RPMI7951 (cell line): ENCODE data around the gene ZDHHC12. TPM values are rescaled to one million over a fixed set of nuclear protein-coding genes. Genes with fewer than 3 reads are reported as not detected.
A peak's percentile ranks its signal among the peaks of the same experiment; 100 is the strongest.
"Not testable (repeated sequence)": the region's sequence is repeated elsewhere in the genome, so short reads cannot be mapped to it uniquely, and the experiment has no call there.

Experiments
- DNase-seq: peaks from one replicate; pipeline ENCODE4 v3.0.0-alpha.2; 2012; ENCODE audit warnings: low read depth
- total RNA-seq: library from RNA; depleted of rRNA; stranded (reverse); fragments of >200 nt; shearing (Covaris generic); gene quantifications from 2 replicates; pipeline ENCODE4 v1.2.3, GENCODE V29; 2014

The ZDHHC12 gene
- total RNA-seq, 1 experiment from 2014 or later, result 68.1 TPM

DNA sequence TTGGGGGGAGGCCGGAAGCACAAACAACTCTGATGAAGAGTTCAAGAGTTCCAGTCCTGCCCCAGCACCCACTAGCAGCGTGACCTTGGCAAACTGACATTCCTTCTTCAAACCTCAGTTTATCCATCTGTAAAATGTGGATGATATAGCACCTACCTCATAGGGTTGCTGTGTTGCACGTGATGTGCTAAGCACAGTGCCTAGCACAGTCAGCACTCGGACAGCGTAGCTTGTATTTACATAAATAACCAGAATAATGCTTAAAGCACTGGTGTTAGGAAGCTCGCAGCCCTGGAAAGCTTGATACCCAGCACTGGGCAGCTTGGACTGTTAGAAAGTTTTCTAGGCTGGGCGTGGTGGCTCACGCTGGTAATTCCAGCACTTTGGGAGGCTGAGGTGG lies 16.5 kb downstream of the ZDHHC12 start:
- no peak for DNase-seq

DNA sequence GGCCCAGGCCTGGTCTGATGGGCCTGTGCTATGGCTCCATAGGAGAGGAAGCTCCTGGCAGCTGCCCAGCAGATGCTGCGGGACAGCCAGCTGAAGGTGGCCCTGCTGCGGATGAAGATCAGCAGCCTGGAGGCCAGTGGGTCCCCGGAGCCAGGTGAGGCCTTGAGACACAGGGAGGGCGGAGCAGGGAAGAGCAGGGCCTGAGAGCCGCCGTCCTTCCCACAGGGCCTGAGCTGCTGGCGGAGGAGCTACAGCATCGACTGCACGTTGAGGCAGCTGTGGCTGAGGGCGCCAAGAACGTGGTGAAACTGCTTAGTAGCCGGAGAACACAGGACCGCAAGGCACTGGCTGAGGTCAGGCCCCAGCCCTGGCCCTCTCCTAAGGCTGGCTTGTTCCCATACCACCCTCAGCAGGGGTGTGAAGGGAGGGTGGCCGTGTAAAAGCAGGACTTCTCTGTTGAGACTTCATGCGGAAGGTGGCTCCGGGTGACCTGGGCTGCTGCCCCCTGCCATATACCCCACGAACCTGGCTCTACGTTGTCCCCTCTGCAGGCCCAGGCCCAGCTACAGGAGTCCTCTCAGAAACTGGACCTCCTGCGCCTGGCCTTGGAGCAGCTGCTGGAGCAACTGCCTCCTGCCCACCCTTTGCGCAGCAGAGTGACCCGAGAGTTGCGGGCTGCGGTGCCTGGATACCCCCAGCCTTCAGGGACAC lies 17.1 kb downstream of the ZDHHC12 start:
- no peak for DNase-seq

DNA sequence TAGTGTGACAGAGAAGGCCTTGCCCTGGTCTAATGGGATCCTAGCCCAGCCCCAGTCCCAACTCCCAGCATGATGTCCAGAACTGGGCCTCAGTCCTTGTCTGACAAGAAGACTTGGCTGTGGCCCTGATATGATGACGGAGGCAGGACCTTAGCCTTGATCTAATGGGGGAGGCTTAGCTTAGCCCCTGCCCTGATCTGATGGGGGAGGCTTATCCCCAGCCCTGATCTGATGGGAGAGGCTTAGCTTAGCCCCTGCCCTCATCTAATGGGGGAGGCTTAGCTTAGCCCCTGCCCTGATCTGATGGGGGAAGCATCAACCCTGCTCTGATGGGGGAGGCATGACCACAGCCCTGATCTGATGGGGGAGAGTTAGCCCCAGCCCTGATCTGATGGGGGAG lies 17.9 kb downstream of the ZDHHC12 start:
- no peak for DNase-seq

DNA sequence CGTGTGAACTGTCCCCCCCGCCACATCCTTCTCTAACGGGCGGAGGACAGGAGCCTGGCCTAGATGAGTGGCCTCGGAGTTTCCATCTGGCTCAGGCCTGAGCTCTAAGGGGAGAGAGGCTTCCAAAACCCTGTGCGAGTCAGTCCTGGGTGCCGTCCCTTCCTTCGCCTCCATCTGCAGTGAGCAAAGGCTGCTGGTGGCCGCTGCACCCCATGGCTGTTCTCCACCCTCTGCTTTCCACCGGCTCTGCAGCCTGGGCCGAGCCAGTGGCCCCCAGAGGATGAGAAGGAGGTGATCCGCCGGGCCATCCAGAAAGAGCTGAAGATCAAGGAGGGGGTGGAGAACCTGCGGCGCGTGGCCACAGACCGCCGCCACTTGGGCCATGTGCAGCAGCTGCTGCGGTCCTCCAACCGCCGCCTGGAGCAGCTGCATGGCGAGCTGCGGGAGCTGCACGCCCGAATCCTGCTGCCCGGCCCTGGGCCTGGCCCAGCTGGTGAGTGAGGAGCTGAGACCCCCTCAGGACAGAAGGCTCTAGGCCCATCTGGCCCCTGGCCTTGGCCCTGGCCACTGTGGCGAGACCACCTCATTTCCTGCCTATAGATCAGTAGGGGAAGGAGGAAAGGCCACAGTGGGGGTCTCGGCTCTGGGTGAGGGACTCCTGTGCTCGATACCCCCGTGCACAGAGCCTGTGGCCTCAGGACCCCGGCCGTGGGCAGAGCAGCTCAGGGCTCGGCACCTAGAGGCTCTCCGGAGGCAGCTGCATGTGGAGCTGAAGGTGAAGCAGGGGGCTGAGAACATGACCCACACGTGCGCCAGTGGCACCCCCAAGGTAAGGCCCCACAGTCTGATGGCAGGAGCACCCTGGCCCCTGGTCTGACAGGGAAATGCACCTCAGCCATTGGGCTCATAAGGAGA lies 18.6 kb downstream of the ZDHHC12 start:
- no peak for DNase-seq

DNA sequence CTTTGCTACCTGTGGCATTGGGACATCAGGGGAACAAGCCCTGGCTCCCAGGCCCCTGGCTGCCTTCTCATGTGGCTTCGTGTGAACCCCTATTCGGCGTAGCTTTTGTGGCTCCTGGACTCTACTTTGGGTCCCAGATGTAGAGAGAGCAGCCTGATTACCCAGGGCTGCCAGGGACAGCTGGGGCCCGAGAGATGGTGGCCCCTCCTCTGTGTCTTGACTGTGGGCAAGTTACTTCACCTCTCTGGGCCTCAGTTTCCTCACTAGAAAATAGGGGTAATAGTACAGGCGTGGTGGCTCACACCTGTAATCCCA lies 19.6 kb downstream of the ZDHHC12 start:
- DNase-seq, result no peak

DNA sequence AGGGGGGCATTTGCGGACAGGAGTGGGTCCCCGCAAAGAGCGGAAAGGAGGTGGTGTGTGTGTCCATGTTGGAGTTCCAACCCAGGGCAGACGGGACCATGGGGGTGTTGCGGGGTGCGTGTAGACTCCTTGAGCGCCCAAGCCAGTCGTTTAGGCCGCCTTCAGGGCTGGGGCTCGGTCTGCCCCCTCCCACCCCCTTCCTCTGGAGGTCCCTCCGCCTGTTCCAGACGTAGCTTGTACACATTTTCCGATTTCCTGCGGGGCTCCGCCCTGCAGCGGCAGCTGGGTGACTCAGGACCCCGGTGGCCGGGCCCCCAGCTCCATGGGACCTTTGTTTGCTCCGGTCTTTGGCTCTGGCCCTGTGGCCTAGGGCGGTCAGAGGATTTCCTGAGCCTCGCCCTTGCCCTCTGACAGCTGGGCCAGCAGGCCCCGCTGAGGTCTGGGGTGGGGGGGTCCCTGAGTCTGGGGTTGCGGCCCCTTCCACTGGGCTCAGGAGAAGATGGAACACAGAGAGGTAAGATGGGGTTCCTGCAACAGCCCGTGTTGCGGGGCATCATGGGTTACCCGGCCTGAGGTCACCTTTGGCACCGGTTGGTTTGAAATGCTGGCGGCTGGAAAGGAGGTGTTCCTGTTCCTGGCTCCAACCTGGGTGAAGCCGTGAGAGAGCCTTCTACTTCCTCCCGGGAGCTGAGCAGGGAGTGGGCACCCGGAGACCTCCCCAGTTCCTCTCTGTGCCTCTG lies 20.1 kb downstream of the ZDHHC12 start:
- no peak for DNase-seq

DNA sequence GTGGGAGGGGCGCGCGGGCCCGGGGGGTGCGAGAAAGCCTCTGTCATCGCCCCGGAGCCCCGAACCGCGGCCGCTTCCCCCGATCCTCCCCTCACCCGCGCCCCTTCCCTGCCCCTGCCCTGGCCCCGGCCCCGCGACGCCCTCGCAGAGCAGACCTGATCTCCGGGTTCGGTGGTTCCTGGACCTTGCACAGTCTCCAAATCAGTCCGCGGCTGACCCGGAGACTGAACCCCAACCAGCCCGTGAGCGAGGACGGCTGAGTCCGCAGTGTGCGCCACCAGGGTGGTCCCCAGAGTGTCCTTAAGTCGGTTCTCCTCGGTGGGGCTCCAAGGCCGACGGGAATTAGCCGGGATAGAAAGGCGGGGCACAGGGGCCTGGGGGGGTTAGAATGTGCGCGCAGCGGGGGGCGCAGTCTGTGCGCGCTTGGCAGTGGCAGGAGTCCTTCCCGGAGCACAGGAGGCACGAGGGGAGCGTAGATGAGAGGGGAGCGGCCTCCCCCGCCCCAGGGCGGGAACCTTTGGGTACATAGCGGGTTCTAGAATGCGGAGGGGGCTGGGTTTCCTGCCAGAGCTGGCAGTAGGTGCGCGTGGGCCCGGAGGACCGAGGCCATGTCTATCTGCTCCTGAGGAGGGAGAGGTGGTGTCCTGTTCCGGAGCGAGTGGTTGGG lies 20.8 kb downstream of the ZDHHC12 start:
- peak; percentile 26 for DNase-seq

DNA sequence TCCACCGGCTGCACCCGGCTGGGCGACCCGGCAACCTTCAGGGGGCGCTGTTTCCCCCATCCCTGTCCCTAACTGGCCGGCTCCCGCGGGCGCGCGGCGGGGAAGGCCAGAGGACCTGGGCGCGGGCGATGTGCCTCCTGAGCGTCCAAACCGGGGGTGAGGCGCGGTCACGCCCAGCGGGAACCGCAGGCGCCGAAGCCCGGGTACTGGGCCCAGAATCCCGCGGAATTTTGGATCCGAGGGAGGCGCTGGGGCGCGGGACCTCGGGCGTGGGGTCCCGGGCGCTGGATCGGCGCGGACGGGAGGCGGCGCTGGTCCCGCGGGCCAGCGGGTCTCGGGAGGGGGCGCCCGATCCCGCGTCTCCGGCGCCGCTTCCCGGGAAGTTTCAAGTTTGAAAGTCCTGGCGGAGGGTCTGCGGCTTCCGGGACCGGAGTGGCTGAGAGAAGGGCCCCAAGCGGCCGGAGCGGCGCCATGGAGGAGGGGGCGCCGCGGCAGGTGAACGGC lies 21.4 kb downstream of the ZDHHC12 start, which contains the start of gene PKN3:
Gene PKN3 (plus strand): TSS at position 59 of the 504 bp plus-strand sequence. CDS start 413 bp downstream, at position 472.
- peak; percentile 73 for DNase-seq

DNA sequence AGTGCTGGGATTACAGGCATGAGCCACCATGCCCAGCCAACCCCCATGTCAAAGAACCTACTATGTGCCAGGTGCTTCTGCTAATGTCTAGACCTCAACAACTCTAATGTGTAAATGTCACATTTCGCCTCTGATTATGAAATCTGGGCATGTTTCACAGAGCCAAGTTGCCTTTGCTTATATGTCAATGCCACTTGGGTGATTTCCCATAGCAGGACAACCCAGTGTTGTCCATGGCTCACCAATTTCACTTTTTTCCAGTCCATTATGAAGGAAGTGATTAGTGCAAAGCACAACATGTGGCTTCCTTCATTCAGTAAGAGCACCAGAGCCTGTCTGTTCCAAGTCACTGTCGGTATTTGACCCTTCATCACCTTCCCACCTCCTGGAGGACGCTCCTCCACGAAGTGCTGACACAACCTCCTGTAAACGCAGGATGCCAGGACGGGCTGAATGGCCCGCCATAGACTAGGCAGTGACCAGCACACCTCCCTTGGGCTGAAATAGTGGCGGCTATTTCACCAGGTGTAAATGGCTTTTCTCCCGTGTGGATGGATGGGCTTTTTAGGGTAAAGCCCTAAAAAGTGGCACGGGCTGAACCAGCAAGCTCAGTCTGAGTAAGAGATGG lies 22.6 kb downstream of the ZDHHC12 start:
- no peak for DNase-seq

DNA sequence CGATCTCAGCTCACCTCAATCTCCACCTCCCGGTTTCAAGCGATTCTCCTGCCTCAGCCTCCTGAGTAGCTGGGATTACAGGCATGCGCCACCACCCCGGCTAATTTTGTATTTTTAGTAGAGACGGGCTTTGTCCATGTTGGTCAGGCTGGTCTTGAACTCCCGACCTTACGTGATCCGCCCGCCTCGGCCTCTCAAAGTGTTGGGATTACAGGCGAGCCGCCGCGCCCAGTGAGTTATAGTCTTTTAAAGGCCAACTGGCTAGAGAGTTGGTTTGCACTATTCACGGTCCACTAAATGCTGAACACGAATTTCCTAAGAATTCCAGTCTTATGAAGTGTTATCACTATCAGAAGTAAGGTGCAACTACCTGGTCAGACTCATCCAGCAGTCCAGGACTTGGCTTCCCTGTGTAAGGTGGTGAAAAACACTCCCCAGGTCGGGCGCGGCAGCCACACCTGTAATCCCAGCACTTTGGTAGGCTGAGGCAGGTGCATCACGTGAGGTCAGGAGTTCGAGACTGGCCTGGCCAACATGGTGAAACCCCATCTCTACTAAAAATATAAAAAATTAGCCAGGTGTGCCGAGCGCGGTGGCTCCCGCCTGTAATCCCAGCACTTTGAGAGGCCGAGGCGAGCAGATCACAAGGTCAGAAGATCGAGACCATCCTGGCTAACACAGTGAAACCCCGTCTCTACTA lies 24.7 kb downstream of the ZDHHC12 start:
- not testable (repeated sequence) for DNase-seq

DNA sequence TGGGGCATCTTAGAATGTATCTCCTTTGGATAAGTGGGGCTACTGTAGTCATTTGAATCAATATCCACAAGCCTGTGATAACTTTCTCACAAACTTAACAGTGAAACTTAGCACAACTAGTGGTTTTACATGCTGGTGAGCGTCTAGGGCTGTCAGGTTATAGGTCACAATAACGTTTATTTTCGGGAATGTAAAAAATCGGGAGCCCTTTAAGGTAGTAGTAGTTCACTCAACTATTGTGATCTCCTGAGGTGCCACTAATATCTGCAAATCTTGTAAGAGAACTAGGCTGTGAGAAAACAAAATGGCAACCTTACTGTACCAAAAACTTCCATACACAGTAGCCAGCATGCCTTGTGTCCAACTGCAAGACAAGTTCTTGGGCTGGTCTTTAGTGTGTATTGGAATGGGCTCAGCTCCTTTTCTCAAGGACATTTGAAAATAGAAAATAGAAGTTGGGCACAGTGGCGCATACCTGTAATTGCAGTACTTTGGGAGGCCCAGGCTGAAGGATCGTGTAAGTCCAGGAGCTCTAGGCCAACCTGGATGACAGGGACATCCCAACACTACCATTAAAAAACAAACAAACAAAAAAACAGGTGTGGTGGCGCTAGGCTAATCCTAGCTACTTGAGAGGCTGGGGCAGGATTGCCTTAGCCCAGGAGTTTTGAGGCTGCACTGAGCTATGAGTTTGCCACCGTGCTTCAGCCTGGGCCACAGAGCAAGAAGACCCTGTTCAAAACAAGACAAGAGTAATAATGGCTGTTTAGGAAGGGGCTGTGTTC lies 26.8 kb downstream of the ZDHHC12 start:
- no peak for DNase-seq

DNA sequence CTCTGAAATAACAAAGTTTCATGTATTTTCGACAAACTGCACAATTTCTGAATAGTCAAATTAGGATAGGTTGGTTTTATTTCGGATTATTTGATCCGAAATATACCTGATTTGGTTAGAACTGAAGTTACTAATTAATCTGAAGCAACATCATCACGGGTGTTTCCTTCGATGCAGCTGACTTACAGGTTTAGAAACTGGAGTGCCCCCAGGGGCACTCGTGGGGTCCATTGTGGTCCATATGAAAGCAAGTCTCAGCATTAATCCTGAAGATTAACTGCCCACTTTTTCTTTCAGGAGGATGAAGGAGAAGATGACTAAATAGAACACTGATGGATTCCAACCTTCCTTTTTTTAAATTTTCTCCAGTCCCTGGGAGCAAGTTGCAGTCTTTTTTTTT lies 29.6 kb downstream of the ZDHHC12 start:
- DNase-seq, result no peak

DNA sequence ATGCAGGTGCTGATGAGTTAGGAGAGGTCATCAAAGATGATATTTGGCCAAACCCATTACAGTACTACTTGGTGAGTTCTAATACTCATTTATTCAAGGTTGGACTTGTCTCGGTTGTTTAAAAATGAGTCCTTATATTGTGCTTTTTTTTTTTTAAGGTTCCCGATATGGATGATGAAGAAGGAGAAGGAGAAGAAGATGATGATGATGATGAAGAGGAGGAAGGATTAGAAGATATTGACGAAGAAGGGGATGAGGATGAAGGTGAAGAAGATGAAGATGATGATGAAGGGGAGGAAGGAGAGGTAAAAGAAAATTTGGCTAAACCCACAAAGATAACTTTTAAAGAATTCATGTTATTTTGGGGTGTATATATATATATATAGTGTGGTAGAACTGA lies 30.2 kb downstream of the ZDHHC12 start:
- not testable (repeated sequence) for DNase-seq

DNA sequence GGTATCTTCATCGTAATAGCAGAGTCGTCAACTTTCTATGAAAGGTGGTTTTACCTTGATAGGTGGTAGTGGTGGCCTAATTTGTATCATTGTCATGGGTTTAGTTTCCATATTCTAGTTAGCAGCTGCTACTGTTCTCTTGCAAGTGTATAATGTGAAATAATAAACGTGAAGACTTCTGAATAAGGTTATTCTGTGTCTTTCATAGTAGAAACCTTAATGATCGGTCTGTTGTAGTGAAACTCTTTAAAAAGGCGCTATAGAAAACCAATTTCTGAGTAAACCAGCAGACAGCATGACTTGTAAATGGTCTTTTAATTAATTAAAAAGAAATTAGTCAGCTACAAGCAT lies 33.3 kb downstream of the ZDHHC12 start:
- DNase-seq, result no peak

DNA sequence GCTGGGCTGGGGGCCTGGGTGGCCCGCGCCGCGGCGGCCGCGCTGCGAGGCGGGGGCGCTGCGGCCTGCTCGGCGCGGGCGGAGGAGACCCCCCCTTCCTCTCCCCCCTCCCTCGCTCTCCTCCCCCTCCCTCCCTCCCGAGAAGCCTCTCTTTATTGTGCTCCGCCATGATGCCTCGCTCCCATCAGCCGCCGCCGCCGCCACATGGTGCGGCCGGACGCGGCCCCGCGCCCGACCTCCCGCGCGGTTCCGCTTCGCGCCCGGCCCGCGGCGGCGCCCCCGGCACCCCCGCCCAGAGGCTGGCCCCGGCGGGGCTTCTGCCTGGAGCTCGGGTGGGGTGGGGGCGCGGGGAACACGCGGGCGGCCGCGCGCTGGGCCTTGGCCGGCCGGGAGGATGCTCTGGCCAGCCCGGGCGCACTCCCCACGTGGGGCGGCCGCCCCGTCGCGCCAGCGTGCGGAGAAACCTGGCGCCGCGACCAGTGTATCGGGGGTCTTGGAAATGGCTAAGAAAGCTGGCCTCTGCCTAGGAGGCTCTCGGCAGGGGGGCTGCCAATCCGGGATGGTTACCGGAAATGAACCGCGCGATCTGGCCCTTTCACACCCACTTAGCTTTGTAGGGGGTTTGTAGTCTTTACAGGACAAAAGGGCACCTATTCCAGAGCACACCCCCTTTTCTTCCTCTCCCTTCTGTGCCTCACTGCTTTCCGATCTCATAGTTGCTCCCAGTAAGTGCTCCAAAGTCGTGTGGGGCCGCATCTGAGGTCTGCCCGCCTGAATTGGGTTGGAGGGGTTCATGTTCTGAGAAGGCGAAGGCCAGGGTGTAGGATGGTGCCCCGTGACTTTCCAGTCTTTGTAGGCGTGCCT lies 33.9 kb downstream of the ZDHHC12 start:
- peak; percentile 36 for DNase-seq

DNA sequence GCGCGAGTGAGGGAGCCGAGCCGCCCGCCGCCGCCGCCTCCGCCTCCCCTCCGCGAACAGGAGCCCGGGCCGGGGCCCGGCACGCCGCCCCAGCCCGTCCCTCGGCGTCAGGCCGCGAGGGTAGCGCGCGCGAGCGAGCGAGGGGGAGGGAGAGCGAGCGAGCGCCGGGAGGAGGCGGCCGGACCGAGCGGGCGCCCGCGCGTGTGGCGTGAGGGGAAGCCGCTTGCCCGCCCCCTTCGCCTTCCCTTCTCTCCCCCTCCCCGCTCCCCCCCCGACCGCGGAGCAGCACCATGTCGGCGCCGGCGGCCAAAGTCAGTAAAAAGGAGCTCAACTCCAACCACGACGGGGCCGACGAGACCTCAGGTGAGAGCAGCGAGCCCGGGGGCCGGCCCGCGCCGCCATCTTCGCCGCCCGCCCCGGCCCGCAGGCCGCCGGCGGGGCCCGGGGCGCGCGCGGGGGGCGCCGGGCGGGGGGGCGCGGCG lies 34.6 kb downstream of the ZDHHC12 start:
- DNase-seq, result no peak

DNA sequence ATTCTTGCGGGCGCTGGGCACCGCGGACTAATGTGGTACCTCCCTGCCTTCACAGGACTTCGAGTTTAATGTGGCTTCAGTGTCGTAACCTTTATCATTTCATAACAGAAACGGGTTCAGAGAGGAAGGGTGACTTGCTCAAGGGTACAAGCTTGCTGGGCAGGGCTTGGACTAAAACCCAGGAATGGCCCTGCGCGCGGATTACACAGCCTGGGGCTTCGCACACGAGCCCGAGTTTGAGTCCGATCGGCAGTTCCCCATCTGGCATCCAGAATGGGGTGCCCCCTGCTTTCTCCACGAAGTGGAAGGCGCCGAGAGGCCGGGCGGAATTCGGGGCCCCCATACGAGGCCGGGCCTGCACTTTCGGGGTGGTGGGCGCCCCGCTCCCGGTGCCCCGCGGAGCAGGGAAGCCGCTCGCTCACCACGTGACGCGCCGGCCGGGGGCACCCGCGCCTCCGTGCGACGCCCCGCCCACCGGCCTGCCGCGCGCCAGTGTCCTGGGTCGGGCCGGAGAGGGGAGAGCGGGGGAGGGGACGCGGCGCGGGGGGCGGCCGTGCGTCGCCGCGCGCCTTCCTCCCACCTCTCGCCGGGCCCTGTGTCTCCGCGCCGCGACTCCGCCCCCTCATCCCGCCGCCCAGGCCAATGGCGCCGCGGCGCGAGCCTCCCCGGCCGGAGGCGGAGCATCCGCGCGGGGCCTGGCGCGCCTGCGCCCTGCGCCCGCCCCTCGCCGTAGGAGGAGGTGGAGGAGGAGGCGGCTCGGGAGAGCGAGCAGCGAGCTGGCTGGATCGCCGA lies 35.2 kb downstream of the ZDHHC12 start, which contains the start of gene SET:
Gene SET (plus strand): TSS at position 722 of the 792 bp plus-strand sequence. CDS start 361 bp downstream, outside the sequence.
- DNase-seq, result peak; percentile 90

DNA sequence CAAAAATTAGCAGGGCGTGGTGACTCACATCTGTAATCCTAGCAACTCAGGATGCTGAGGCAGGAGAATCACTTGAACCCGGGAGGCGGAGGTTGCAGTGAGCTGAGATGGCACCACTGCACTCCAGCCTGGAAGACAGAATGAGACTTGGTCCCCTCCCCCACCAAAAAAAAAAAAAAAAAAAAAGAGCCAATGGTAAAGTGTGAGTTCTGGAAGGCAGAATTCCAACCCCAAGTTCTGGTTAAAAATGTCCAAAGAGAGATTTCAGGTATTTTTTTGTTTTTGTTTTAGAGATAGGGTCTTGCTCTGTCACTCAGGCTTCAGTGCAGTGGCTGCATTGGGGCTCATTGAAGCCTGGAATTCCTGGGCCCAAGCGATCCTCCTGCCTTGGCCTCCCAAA lies 36.5 kb downstream of the ZDHHC12 start:
- no peak for DNase-seq
